Panc1 (cell line): ENCODE data around the gene PORCN. TPM values are rescaled to one million over a fixed set of nuclear protein-coding genes. Genes with fewer than 3 reads are reported as not detected.

Experiments used
- ATAC-seq: fragments of 200-7000 bp; cut with Tn5 transposase; 2 replicates; pipeline ENCODE4 v1.9.1; 2020; ENCODE audit warnings: mild to moderate bottlenecking, moderate library complexity
- BruUV-seq: library from RNA; stranded (reverse); fragments of 400-500 nt; replicated peaks from 2 replicates; lab custom pipeline; 2021; lab: Mats Ljungman, UMichigan
- CTCF ChIA-PET: fragments of 300-600 bp; sonication (Branson Sonifier 250); formaldehyde crosslinking; loops from one replicate; lab custom pipeline; 2022; ENCODE audit warnings: antibody characterized with exemption; lab: Charles Lee
- POLR2A ChIA-PET: fragments of 300-600 bp; sonication (Branson Sonifier 250); formaldehyde crosslinking; loops from one replicate; lab custom pipeline; 2022; ENCODE audit warnings: antibody characterized with exemption; lab: Charles Lee
- DNase-seq: peaks from one replicate; pipeline ENCODE4 v3.0.0-alpha.2; 2010; ENCODE audit warnings: low read depth, low spot score
- H3K27ac ChIP-seq: 2 replicates; pipeline ENCODE4 v1.5.1; 2011; ENCODE audit warnings: mild to moderate bottlenecking, low read length, inconsistent platforms
- H3K27me3 ChIP-seq: fragments of 200-500 bp; sonication (Bioruptor generic); 2 replicates; pipeline ENCODE4 v1.6.0; 2014; ENCODE audit warnings: low read length, inconsistent platforms; ENCODE audit not compliant: control insufficient read depth, insufficient read depth
- H3K36me3 ChIP-seq: fragments of 200-500 bp; sonication (Bioruptor generic); 2 replicates; pipeline ENCODE4 v1.5.1; 2014; ENCODE audit warnings: inconsistent platforms, mild to moderate bottlenecking, low read length, moderate library complexity; ENCODE audit not compliant: control insufficient read depth, insufficient read depth
- H3K4me1 ChIP-seq: 2 replicates; pipeline ENCODE4 v1.5.1; 2011; ENCODE audit warnings: inconsistent platforms, mild to moderate bottlenecking, low read length, moderate library complexity; ENCODE audit not compliant: control insufficient read depth, insufficient read depth
- H3K4me3 ChIP-seq, 2 experiments: 2 replicates each; pipeline ENCODE4 v1.5.1; 2011 to 2012; ENCODE audit warnings: low read depth in 2 of 2, low read length in 2 of 2, mild to moderate bottlenecking in 2 of 2, inconsistent platforms in 1 of 2, moderate library complexity in 1 of 2
- H3K9me3 ChIP-seq: fragments of 200-500 bp; sonication (Bioruptor generic); 2 replicates; pipeline ENCODE4 v1.5.1; 2014; ENCODE audit warnings: low read depth, mild to moderate bottlenecking, inconsistent platforms, low read length, moderate library complexity; ENCODE audit not compliant: control insufficient read depth, insufficient read depth
- CTCF ChIP-seq: fragments of 450-650 bp; IDR thresholded peaks from 2 replicates; pipeline ENCODE4 v1.5.1; 2017; ENCODE audit warnings: mild to moderate bottlenecking
- POLR2AphosphoS5 ChIP-seq: IDR thresholded peaks from 2 replicates; pipeline ENCODE4 v1.6.1; 2012; ENCODE audit warnings: mild to moderate bottlenecking, low read depth, low read length, moderate library complexity
- SIN3A ChIP-seq: IDR thresholded peaks from 2 replicates; pipeline ENCODE4 v1.6.1; 2012; ENCODE audit warnings: low read depth, mild to moderate bottlenecking, low read length, moderate library complexity, borderline replicate concordance; ENCODE audit not compliant: insufficient read depth
- TCF7L2 ChIP-seq: IDR thresholded peaks from 2 replicates; pipeline ENCODE4 v1.6.1; 2011; ENCODE audit warnings: mild to moderate bottlenecking, low read depth, low read length, inconsistent platforms
- in situ Hi-C: cut with HindIII; loops from 2 replicates; pipeline ENCODE4 v1.10.0; 2016; ENCODE audit warnings: low sequenced_read_pairs, low pct_unique_long_range_greater_than_20kb
- intact Hi-C: fragments of 100-400 bp; cut with micrococcal nuclease; formaldehyde crosslinking; loops from one replicate; pipeline ENCODE4 v1.10.0; 2022; ENCODE audit not compliant: unreplicated experiment
- total RNA-seq: library from RNA; stranded (reverse); gene quantifications from one replicate; pipeline ENCODE4 v1.2.1, GENCODE V29; 2021; ENCODE audit not compliant: unreplicated experiment
- TF ChIP-seq, protein P1 (sequence below), 2 experiments: IDR thresholded peaks; 2 replicates each; pipeline ENCODE4 v1.6.1; 2011 to 2012; ENCODE audit warnings: low read depth in 2 of 2, control low read depth in 1 of 2, low read length in 1 of 2, mild to moderate bottlenecking in 1 of 2, moderate library complexity in 1 of 2; ENCODE audit not compliant: insufficient read depth in 1 of 2

The PORCN gene
- total RNA-seq, 1 experiment from 2014 or later: 8.6 TPM

DNA sequence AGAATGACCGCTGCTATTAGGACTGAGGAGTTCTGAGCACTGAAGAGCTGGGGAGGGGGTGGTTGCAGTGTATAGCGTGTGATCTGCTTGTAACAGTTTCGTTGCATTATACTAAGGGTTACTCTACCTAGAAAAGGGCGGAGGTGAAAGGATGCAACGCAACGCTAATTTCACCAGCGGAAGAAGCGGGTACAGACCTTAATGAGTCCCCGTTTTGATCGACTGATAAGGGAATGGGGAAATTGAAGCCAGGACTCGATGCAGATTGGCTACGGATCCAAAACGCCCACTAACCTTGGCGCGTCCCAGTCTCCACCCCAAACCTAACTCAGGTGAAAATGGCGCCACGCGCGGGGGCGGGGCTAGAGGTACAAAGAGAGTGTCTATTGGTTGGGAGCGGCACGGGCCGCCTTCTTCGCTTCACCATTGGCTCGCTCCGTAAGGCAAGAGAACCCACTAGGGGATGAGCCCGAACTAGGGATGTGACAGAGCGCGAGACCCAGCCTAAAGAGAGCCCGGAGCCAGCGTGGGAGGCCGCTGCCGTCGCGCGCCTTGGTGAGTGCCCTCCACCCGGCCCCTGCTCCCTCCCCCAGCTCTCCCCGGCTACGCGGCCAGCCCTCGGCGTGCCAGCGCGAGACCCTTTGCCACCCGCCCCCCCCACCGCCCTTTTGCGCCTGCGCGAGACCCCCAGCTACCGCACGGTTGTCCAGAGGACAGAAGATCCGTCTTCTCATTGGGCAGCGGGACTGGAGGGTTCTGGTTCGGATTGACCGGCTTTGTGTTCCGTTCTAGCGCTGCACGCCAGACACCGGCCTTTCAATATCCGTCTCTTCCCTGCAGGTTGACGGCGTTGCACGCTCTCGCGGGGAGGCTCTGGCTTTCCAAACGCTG, 12.8 kb downstream of the PORCN start, which contains the start of gene EBP:
Gene EBP (plus strand): TSS at position 456 of the 891 bp plus-strand sequence. CDS start 1,964 bp downstream, outside the sequence.
- DNase-seq (peak; percentile 58), ATAC-seq (peak; percentile 99)
- intact Hi-C loops: no loop called here
- H3K4me1 ChIP-seq: no peaks in the 10 kb centered on the region; the same call in 1 of the 2 replicates
- no peaks in the 10 kb centered on the region for H3K9me3 ChIP-seq
- H3K27ac ChIP-seq: peak within 1 kb of the TSS; percentile 93
- POLR2A ChIA-PET: interaction anchor here (0.7 kb wide), 1 partner anchor 52 kb away, joined by 13 read pairs; the partner anchor contains the start of gene RBM3
- no peaks in the 10 kb centered on the region for H3K27me3 ChIP-seq
- in situ Hi-C loops: no loop called here
- no peaks in the 10 kb centered on the region; the same call in 1 of the 2 replicates for H3K36me3 ChIP-seq
- peak within 1 kb of the TSS; percentile 78 to 82 for H3K4me3 ChIP-seq
- no TSS peak for BruUV-seq
- TF ChIP-seq SIN3A (0 out of 2 replicates have a peak, but pooled peaks have one; percentile 66), CTCF (no peak), POLR2AphosphoS5 (peak; percentile 63; the same call in 1 of the 2 replicates)
- CTCF ChIA-PET: no interaction called here

- intact Hi-C loops (no loop called here), in situ Hi-C loops (no loop called here)
- DNase-seq (no peak), ATAC-seq (no peak)
- Histone ChIP-seq H3K36me3 (no peaks in the 10 kb centered on the region; the same call in 1 of the 2 replicates), H3K27me3 (no peaks in the 10 kb centered on the region), H3K4me1 (no peaks in the 10 kb centered on the region; the same call in 1 of the 2 replicates), H3K9me3 (no peaks in the 10 kb centered on the region), H3K27ac (peak overlapping the region; percentile 93), H3K4me3 (peak overlapping the region; percentile 78 to 82)
- POLR2A ChIA-PET: interaction anchor here (0.7 kb wide), 1 partner anchor 52 kb away, joined by 13 read pairs; the partner anchor contains the start of gene RBM3
- TSS peak; percentile 80 for BruUV-seq
- CTCF ChIA-PET: no interaction called here
- TF ChIP-seq POLR2AphosphoS5 (no peak), CTCF (no peak), TCF7L2 (no peak), SIN3A (no peak)
- TF ChIP-seq, protein P1, sequence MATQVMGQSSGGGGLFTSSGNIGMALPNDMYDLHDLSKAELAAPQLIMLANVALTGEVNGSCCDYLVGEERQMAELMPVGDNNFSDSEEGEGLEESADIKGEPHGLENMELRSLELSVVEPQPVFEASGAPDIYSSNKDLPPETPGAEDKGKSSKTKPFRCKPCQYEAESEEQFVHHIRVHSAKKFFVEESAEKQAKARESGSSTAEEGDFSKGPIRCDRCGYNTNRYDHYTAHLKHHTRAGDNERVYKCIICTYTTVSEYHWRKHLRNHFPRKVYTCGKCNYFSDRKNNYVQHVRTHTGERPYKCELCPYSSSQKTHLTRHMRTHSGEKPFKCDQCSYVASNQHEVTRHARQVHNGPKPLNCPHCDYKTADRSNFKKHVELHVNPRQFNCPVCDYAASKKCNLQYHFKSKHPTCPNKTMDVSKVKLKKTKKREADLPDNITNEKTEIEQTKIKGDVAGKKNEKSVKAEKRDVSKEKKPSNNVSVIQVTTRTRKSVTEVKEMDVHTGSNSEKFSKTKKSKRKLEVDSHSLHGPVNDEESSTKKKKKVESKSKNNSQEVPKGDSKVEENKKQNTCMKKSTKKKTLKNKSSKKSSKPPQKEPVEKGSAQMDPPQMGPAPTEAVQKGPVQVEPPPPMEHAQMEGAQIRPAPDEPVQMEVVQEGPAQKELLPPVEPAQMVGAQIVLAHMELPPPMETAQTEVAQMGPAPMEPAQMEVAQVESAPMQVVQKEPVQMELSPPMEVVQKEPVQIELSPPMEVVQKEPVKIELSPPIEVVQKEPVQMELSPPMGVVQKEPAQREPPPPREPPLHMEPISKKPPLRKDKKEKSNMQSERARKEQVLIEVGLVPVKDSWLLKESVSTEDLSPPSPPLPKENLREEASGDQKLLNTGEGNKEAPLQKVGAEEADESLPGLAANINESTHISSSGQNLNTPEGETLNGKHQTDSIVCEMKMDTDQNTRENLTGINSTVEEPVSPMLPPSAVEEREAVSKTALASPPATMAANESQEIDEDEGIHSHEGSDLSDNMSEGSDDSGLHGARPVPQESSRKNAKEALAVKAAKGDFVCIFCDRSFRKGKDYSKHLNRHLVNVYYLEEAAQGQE (IDR thresholded peaks at IDR 0.05; ENCODE audit: insufficient read depth in 1 of 2, low read depth in 2 of 2, low read length in 1 of 2): no peak
Measured at GRCh38 chrX:48522291-48522690, 13.5 kb downstream of the PORCN start.
